HEK293 (cell line): Measurements from ENCODE around the gene GPS1.

Experiments
- CTCF ChIA-PET: fragments of 350-600 bp; formaldehyde crosslinking; extraction: SDS; loops from one replicate; lab custom pipeline; 2021; ENCODE audit warnings: antibody characterized with exemption; lab: Yijun Ruan, JAX
- POLR2A ChIA-PET: fragments of 300-600 bp; formaldehyde crosslinking; extraction: SDS; loops from one replicate; lab custom pipeline; 2020; ENCODE audit warnings: antibody characterized with exemption, inconsistent platforms; lab: Yijun Ruan, JAX
- H3K27ac ChIP-seq: fragments of 200-500 bp; sonication (Bioruptor generic); 2 replicates; pipeline ENCODE4 v1.5.1; 2014; ENCODE audit warnings: low read depth, low read length, control low read depth, inconsistent platforms; ENCODE audit errors: extremely low read depth
- H3K36me3 ChIP-seq, 2 experiments: fragments of 200-500 bp in 1 of 2; sonication (Bioruptor generic) in 1 of 2; 1 replicate in 1 of 2; 2 replicates in 1 of 2; pipeline ENCODE4 v1.5.1; 2014 to 2017; ENCODE audit warnings: inconsistent platforms in 2 of 2, low read length in 2 of 2; ENCODE audit not compliant: control insufficient read depth in 2 of 2, insufficient read depth in 1 of 2
- H3K4me1 ChIP-seq: fragments of 200-500 bp; sonication (Bioruptor generic); 2 replicates; pipeline ENCODE4 v1.5.1; 2014; ENCODE audit warnings: mild to moderate bottlenecking, low read length, inconsistent platforms; ENCODE audit not compliant: control insufficient read depth, insufficient read depth
- H3K4me3 ChIP-seq: 2 replicates; pipeline ENCODE4 v1.5.1; 2011; ENCODE audit warnings: low read depth, mild to moderate bottlenecking, control low read depth, low read length, moderate library complexity
- H3K9me3 ChIP-seq: fragments of 200-500 bp; sonication (Bioruptor generic); 2 replicates; pipeline ENCODE4 v1.5.1; 2014; ENCODE audit warnings: low read depth, low read length, inconsistent platforms; ENCODE audit not compliant: control insufficient read depth, insufficient read depth
- GFI1B ChIP-seq: fragments of 450-650 bp; formaldehyde crosslinking; IDR thresholded peaks from 2 replicates; pipeline ENCODE4 v1.5.1; 2016; ENCODE audit warnings: missing biosample characterization, missing genetic modification characterization
- GLIS2 ChIP-seq: fragments of 450-650 bp; formaldehyde crosslinking; IDR thresholded peaks from 2 replicates; pipeline ENCODE4 v1.5.1; 2016; ENCODE audit warnings: missing biosample characterization, missing genetic modification characterization
- KLF1 ChIP-seq: fragments of 450-650 bp; formaldehyde crosslinking; IDR thresholded peaks from 2 replicates; pipeline ENCODE4 v1.5.1; 2016; ENCODE audit warnings: missing biosample characterization, missing genetic modification characterization
- MEIS1 ChIP-seq: sonication (generic); formaldehyde crosslinking; IDR thresholded peaks from 2 replicates; pipeline ENCODE4 v1.8.1; 2022; ENCODE audit warnings: missing genetic modification reagents, mild to moderate bottlenecking, borderline replicate concordance
- PRDM4 ChIP-seq: fragments of 450-650 bp; formaldehyde crosslinking; IDR thresholded peaks from 2 replicates; pipeline ENCODE4 v1.5.1; 2017; ENCODE audit warnings: missing biosample characterization, missing genetic modification characterization
- SP7 ChIP-seq: fragments of 450-650 bp; formaldehyde crosslinking; IDR thresholded peaks from 2 replicates; pipeline ENCODE4 v1.5.1; 2016; ENCODE audit warnings: missing biosample characterization, missing genetic modification characterization
- TRIM28 ChIP-seq: IDR thresholded peaks from 2 replicates; pipeline ENCODE4 v1.6.1; 2011; ENCODE audit warnings: low read length, control low read depth, borderline replicate concordance
- ZBTB48 ChIP-seq: fragments of 450-650 bp; formaldehyde crosslinking; IDR thresholded peaks from 2 replicates; pipeline ENCODE4 v1.5.1; 2016; ENCODE audit warnings: missing biosample characterization, missing genetic modification characterization
- ZEB2 ChIP-seq: fragments of 450-650 bp; formaldehyde crosslinking; IDR thresholded peaks from 2 replicates; pipeline ENCODE4 v1.5.1; 2016; ENCODE audit warnings: missing biosample characterization, missing genetic modification characterization
- ZNF140 ChIP-seq: fragments of 450-650 bp; formaldehyde crosslinking; IDR thresholded peaks from 2 replicates; pipeline ENCODE4 v1.5.1; 2016; ENCODE audit warnings: missing biosample characterization, missing genetic modification characterization
- ZNF202 ChIP-seq: fragments of 450-650 bp; formaldehyde crosslinking; IDR thresholded peaks from 2 replicates; pipeline ENCODE4 v1.5.1; 2016; ENCODE audit warnings: missing biosample characterization, missing genetic modification characterization, borderline replicate concordance
- ZNF223 ChIP-seq: fragments of 450-650 bp; formaldehyde crosslinking; IDR thresholded peaks from 2 replicates; pipeline ENCODE4 v1.5.1; 2016; ENCODE audit warnings: missing biosample characterization, missing genetic modification characterization
- ZNF362 ChIP-seq: fragments of 450-650 bp; formaldehyde crosslinking; IDR thresholded peaks from 2 replicates; pipeline ENCODE4 v1.5.1; 2016; ENCODE audit warnings: missing biosample characterization, missing genetic modification characterization
- ZNF394 ChIP-seq: fragments of 450-650 bp; formaldehyde crosslinking; IDR thresholded peaks from 2 replicates; pipeline ENCODE4 v1.5.1; 2016; ENCODE audit warnings: missing biosample characterization, missing genetic modification characterization, mild to moderate bottlenecking, moderate library complexity, borderline replicate concordance
- ZNF426 ChIP-seq: fragments of 450-650 bp; formaldehyde crosslinking; IDR thresholded peaks from 2 replicates; pipeline ENCODE4 v1.5.1; 2017; ENCODE audit warnings: missing biosample characterization, missing genetic modification characterization, mild to moderate bottlenecking, inconsistent platforms, moderate library complexity
- ZNF548 ChIP-seq: fragments of 450-650 bp; formaldehyde crosslinking; IDR thresholded peaks from 2 replicates; pipeline ENCODE4 v1.5.1; 2016; ENCODE audit warnings: missing biosample characterization, missing genetic modification characterization
- ZSCAN4 ChIP-seq: fragments of 450-650 bp; formaldehyde crosslinking; IDR thresholded peaks from 2 replicates; pipeline ENCODE4 v1.5.1; 2017; ENCODE audit warnings: missing biosample characterization, missing genetic modification characterization
- TF ChIP-seq, protein P1 (sequence below): fragments of 450-650 bp; IDR thresholded peaks from 2 replicates; pipeline ENCODE4 v1.5.1; 2018; ENCODE audit warnings: missing biosample characterization, mild to moderate bottlenecking, missing genetic modification characterization

Gene GPS1

GRCh38 chr17:82053556-82054263 is 2.0 kb downstream of the GPS1 start:
- ChIA-PET POLR2A (interaction anchor here (0.5 to 14.2 kb wide), 8 partner anchors 9 to 123 kb away, joined by 3 to 96 read pairs (median 4); partner anchors contain the start of genes CENPX, DCXR, LRRC45 and RAC3), CTCF (interaction anchor here (0.7 to 1.8 kb wide), 2 partner anchors 24 to 28 kb away, joined by 3 to 8 read pairs; no protein-coding TSS in a partner anchor)
- Histone ChIP-seq H3K4me1 (peaks cover 7% of the 10 kb centered on the region), H3K36me3 (peaks cover 0 to 78% of the 10 kb centered on the region in 2 experiments; a peak in 2 of 3 replicates), H3K9me3 (no peaks in the 10 kb centered on the region), H3K27ac (peak overlapping the region; percentile 36; the same call in 1 of the 2 replicates), H3K4me3 (no peak overlapping the region)
- TF ChIP-seq KLF1 (tag by site-specific recombination) = no peak
- 0 out of 2 replicates have a peak, but pooled peaks have one; percentile 17 for TF ChIP-seq ZBTB48
- TF ChIP-seq GLIS2 = peak; percentile 15; the same call in 1 of the 2 replicates
- TF ChIP-seq ZNF223 (tag by site-specific recombination) = peak; percentile 95

GRCh38 chr17:82054351-82055022 is 2.8 kb downstream of the GPS1 start:
- ChIA-PET POLR2A (interaction anchor here (2.1 to 14.2 kb wide), 4 partner anchors 10 to 31 kb away, joined by 4 to 96 read pairs (median 38); partner anchors contain the start of genes CENPX, DCXR, LRRC45 and RAC3), CTCF (interaction anchor here (0.7 to 1.8 kb wide), 3 partner anchors 17 to 28 kb away, joined by 3 to 8 read pairs (median 5); partner anchors contain the start of gene DCXR)
- Histone ChIP-seq H3K27ac (peak overlapping the region; percentile 36; the same call in 1 of the 2 replicates), H3K4me1 (peaks cover 7% of the 10 kb centered on the region), H3K9me3 (no peaks in the 10 kb centered on the region), H3K4me3 (no peak overlapping the region), H3K36me3 (peaks cover 0 to 78% of the 10 kb centered on the region in 2 experiments; a peak in 2 of 3 replicates)
- TF ChIP-seq ZNF202 (tag by site-specific recombination) (no peak), SP7 (tag by site-specific recombination) (no peak), ZNF426 (no peak), ZNF140 (tag by site-specific recombination) (no peak), ZSCAN4 (tag by site-specific recombination) (no peak), ZEB2 (tag by site-specific recombination) (no peak), ZNF362 (tag by site-specific recombination) (no peak), TRIM28 (no peak), GFI1B (no peak), ZNF394 (tag by site-specific recombination) (no peak), ZNF548 (tag by site-specific recombination) (no peak), MEIS1 (no peak), PRDM4 (tag by site-specific recombination) (no peak)
- TF ChIP-seq, protein P1, sequence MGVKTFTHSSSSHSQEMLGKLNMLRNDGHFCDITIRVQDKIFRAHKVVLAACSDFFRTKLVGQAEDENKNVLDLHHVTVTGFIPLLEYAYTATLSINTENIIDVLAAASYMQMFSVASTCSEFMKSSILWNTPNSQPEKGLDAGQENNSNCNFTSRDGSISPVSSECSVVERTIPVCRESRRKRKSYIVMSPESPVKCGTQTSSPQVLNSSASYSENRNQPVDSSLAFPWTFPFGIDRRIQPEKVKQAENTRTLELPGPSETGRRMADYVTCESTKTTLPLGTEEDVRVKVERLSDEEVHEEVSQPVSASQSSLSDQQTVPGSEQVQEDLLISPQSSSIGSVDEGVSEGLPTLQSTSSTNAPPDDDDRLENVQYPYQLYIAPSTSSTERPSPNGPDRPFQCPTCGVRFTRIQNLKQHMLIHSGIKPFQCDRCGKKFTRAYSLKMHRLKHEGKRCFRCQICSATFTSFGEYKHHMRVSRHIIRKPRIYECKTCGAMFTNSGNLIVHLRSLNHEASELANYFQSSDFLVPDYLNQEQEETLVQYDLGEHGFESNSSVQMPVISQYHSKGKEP (tag by site-specific recombination) = no peak
